Right atrium auricular region (tissue), 2 donors: ENCODE measurements around the gene SUCLA2. TPM values are rescaled to one million over a fixed set of nuclear protein-coding genes. Genes with fewer than 3 reads are reported as not detected.

Experiments used
- DNase-seq: peaks from one replicate; pipeline ENCODE4 v3.0.0-alpha.2; 2019; ENCODE audit warnings: low spot score
- H3K27ac ChIP-seq, 2 donors: fragments of 200-600 bp; sonication (generic); 1 replicate in 1 of 2; 2 replicates in 1 of 2; pipeline ENCODE4 v1.5.1; 2016 to 2019
- H3K27me3 ChIP-seq, 2 donors: fragments of 200-600 bp; sonication (generic); one replicate each; pipeline versions ENCODE4 v1.5.1 to v1.6.0; 2017 to 2019
- H3K36me3 ChIP-seq: fragments of 200-600 bp; sonication (generic); one replicate; pipeline ENCODE4 v1.5.1; 2016
- H3K4me1 ChIP-seq, 2 donors: fragments of 200-600 bp; sonication (generic); one replicate each; pipeline versions ENCODE4 v1.5.1 to v1.6.0; 2017 to 2019
- H3K4me3 ChIP-seq, 2 donors: fragments of 200-600 bp; sonication (generic); 1 replicate in 1 of 2; 2 replicates in 1 of 2; pipeline ENCODE4 v1.5.1; 2017 to 2019; ENCODE audit warnings: mild to moderate bottlenecking in 1 of 2, moderate library complexity in 1 of 2
- H3K9me3 ChIP-seq, 2 donors: fragments of 200-600 bp; sonication (generic); one replicate each; pipeline ENCODE4 v1.5.1; 2019
- CTCF ChIP-seq, 2 donors: fragments of 200-600 bp; sonication (generic); IDR thresholded peaks; one replicate each; pipeline ENCODE4 v1.5.1; 2019; ENCODE audit warnings: antibody characterized with exemption in 2 of 2
- total RNA-seq, 2 donors: library from RNA; depleted of rRNA; stranded (reverse); fragments of >200 nt; gene quantifications; one replicate each; pipeline ENCODE4 v1.1.0, GENCODE V29; 2016

SUCLA2 gene
- total RNA-seq, 2 donors from 2014 or later, result 50.3 to 98.3 TPM

- H3K27me3 ChIP-seq, result no peaks in the 10 kb centered on the region
- H3K36me3 ChIP-seq, result no peaks in the 10 kb centered on the region
- no peak for DNase-seq
- no peak overlapping the region for H3K27ac ChIP-seq
- H3K4me1 ChIP-seq, result no peaks in the 10 kb centered on the region
- no peaks in the 10 kb centered on the region for H3K9me3 ChIP-seq
- TF ChIP-seq CTCF (IDR thresholded peaks at IDR 0.05), result no peak
- no peak overlapping the region for H3K4me3 ChIP-seq
Measured at GRCh38 chr13:47908197-47908902, 92.7 kb downstream of the SUCLA2 start.

GRCh38 chr13:47904891-47905290 lies 96.2 kb downstream of the SUCLA2 start:
- no peaks in the 10 kb centered on the region for H3K36me3 ChIP-seq
- DNase-seq, result no peak
- H3K4me1 ChIP-seq, result no peaks in the 10 kb centered on the region
- H3K4me3 ChIP-seq, result no peak overlapping the region
- no peaks in the 10 kb centered on the region for H3K9me3 ChIP-seq
- H3K27ac ChIP-seq, result no peak overlapping the region
- TF ChIP-seq CTCF (IDR thresholded peaks at IDR 0.05), result no peak
- no peaks in the 10 kb centered on the region for H3K27me3 ChIP-seq

DNA sequence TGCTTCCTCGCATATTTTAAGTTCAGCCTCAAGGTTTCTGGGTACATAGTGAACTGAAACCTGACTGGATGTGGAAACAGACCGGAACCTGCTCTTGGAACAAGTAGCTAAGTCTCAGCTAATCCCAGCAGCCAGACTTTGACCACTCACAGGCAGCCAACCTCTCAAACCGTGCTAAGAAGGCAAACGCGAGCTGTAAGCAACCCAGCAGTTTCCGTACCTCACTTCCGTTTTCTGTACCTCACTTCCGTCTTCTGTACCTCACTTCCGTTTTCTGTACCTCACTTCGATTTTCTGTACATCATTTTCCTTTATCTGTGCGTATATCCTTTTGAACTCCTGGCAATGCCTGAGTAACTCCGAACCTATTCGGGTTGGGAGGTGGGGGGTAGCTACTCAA lies 96.8 kb downstream of the SUCLA2 start:
- H3K36me3 ChIP-seq, result no peaks in the 10 kb centered on the region
- H3K27me3 ChIP-seq, result no peaks in the 10 kb centered on the region
- no peaks in the 10 kb centered on the region for H3K9me3 ChIP-seq
- no peak for TF ChIP-seq CTCF (IDR thresholded peaks at IDR 0.05)
- H3K4me1 ChIP-seq, result no peaks in the 10 kb centered on the region
- no peak overlapping the region for H3K27ac ChIP-seq
- peak overlapping the region in 1 of 2 donors; percentile 12 for H3K4me3 ChIP-seq
- no peak for DNase-seq

DNA sequence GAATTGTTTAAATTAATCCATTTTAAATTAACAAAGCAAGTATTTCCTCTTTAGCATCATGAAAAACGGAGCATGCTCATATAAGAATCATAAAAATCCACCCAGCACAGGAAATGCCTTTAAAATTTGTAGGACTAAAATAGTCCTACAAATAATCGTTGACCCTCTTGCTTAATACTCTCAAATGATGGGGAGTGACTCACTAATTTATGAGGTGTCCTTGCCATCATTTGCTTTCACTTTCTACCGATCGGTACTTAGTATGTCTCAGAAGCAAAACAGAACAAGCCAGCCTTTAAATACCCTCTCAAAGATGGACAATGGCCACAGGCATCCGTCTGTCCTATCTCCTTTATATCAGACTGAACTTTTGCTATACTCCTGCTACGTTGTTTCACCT lies 97.2 kb downstream of the SUCLA2 start:
- Histone ChIP-seq H3K36me3 (no peaks in the 10 kb centered on the region), H3K4me1 (no peaks in the 10 kb centered on the region), H3K9me3 (no peaks in the 10 kb centered on the region), H3K27me3 (no peaks in the 10 kb centered on the region), H3K27ac (no peak overlapping the region), H3K4me3 (peak overlapping the region in 1 of 2 donors; percentile 12)
- TF ChIP-seq CTCF (IDR thresholded peaks at IDR 0.05), result no peak
- no peak for DNase-seq

DNA sequence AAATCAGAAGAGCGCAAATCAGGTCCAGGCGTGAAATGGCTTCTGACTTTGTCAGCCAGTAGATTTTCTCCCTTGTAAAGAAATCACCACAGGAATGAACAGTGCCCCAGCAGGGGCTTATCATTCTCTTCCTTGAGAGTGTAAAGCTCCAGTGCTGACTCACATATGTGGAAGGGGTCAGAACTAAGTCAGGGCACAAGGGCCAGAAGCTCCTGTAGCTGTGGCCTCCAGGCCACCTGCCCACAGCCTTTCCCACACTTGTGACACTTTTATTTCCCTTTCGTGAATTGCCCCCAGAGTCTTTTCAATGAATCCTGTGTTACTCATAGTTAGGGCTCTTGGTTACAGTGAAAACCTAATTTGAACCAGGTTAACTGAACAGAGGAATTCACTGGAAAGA lies 99.6 kb downstream of the SUCLA2 start:
- Histone ChIP-seq H3K9me3 (no peaks in the 10 kb centered on the region), H3K27ac (no peak overlapping the region), H3K4me3 (no peak overlapping the region), H3K27me3 (no peaks in the 10 kb centered on the region), H3K4me1 (no peaks in the 10 kb centered on the region), H3K36me3 (no peaks in the 10 kb centered on the region)
- TF ChIP-seq CTCF (IDR thresholded peaks at IDR 0.05), result no peak
- DNase-seq, result no peak

DNA sequence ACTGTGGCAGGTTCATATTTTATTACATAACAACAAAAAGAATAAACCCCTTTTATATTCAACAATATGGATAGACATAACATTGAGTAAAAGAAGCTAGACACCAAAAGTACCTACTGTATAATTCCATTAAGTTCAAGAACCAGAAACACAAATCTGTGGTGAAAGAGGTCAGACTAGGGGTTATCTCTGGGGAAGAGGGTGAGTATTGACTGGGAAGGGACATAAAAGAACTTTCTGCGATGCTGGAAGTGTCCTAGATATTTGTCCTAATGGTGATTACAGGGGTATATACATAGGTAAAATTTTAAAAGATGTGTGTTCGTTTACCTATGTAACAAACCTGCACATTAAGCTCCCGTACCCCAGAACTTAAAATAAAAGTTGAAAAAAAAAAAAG lies 103.0 kb downstream of the SUCLA2 start:
- Histone ChIP-seq H3K4me3 (no peak overlapping the region), H3K36me3 (no peaks in the 10 kb centered on the region), H3K4me1 (no peaks in the 10 kb centered on the region), H3K27ac (no peak overlapping the region), H3K9me3 (no peaks in the 10 kb centered on the region), H3K27me3 (no peaks in the 10 kb centered on the region)
- DNase-seq, result no peak
- TF ChIP-seq CTCF (IDR thresholded peaks at IDR 0.05), result no peak
